ENCODE measurements around the gene ACBD6.

DNA sequence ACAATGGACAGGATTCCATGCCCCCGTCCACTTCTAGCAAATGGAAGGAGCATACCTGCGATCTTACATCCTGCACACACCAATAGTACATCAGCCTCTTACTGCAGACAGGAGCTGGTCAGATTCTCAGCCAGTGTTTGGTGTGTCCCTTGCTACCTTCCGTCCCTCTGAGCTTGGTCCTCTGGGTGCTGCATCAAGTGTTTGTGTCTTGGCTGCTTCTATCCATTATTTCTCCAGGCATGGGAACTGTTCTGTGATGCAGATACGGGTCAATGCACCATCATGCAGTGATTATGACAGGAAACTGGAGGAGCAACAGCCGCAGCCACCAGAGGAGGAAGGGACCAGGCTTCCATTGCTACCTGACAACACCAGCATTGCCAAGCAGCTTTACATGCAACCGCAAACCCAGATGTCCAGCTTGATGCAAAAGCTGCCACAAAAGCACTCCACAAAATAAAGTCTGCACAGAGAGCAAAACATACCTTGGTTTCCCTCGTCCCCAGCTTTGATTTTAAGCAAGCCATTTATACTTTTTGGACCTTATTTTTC lies 34.5 kb upstream of the ACBD6 start:
- no peak for TF ChIP-seq EZH2phosphoT487 (IDR thresholded peaks at IDR 0.05; ENCODE audit: insufficient read depth, low read depth)
- TF ChIP-seq EZH2 (IDR thresholded peaks at IDR 0.05; ENCODE audit: insufficient read depth, poor library complexity, severe bottlenecking), result no peak

Measured in GM23248 (cell line).